Stimulated activated CD4-positive, alpha-beta T cell treated with anti-CD3 and anti-CD28 coated beads, Interleukin-15, amount 100 ng/mL, for 1 hour (primary cell): Measurements from ENCODE around the gene FMNL2.
"Not testable (repeated sequence)": the region's sequence is repeated elsewhere in the genome, so short reads cannot be mapped to it uniquely, and the experiment has no call there.

Experiments used
- DNase-seq, 2 donors: peaks; one replicate each; pipeline ENCODE4 v3.0.0-alpha.2; 2020; ENCODE audit warnings: low read depth in 1 of 2, low spot score in 1 of 2

The FMNL2 gene

GRCh38 chr2:152335016-152335725 is at the start of gene FMNL2:
Gene FMNL2, plus strand, starts transcription at chr2:152335174.
- DNase-seq: peak in 1 of 2 donors; percentile 25

- DNase-seq: no peak
Measured at GRCh38 chr2:152292991-152293390, 42.0 kb upstream of the FMNL2 start.

- DNase-seq: no peak
Measured at GRCh38 chr2:152297715-152298114, 37.3 kb upstream of the FMNL2 start.

- no peak for DNase-seq
Measured at GRCh38 chr2:152298754-152299153, 36.2 kb upstream of the FMNL2 start.

GRCh38 chr2:152301131-152301530 is 33.8 kb upstream of the FMNL2 start:
- DNase-seq: no peak

GRCh38 chr2:152303951-152304350 is 31.0 kb upstream of the FMNL2 start:
- DNase-seq: no peak

GRCh38 chr2:152304836-152305235 is 30.1 kb upstream of the FMNL2 start:
- DNase-seq: no peak

GRCh38 chr2:152307863-152308262 is 27.1 kb upstream of the FMNL2 start:
- DNase-seq: no peak

- no peak for DNase-seq
Measured at GRCh38 chr2:152309352-152310214, 25.4 kb upstream of the FMNL2 start.

GRCh38 chr2:152319822-152320570 is 15.0 kb upstream of the FMNL2 start:
- no peak for DNase-seq

GRCh38 chr2:152320814-152321213 is 14.2 kb upstream of the FMNL2 start:
- DNase-seq: no peak

- DNase-seq: no peak
Measured at GRCh38 chr2:152322222-152322621, 12.8 kb upstream of the FMNL2 start.

- DNase-seq: not testable (repeated sequence)
Measured at GRCh38 chr2:152325126-152325525, 9.8 kb upstream of the FMNL2 start.

- no peak for DNase-seq
Measured at GRCh38 chr2:152326710-152327109, 8.3 kb upstream of the FMNL2 start.

GRCh38 chr2:152328013-152328412 is 7.0 kb upstream of the FMNL2 start:
- DNase-seq: no peak

- DNase-seq: no peak
Measured at GRCh38 chr2:152330235-152330866, 4.6 kb upstream of the FMNL2 start.

- DNase-seq: no peak
Measured at GRCh38 chr2:152334701-152335015, 316 bp upstream of the FMNL2 start.

- no peak for DNase-seq
Measured at GRCh38 chr2:152335726-152336118, 748 bp downstream of the FMNL2 start.

GRCh38 chr2:152336119-152336853 is 1.3 kb downstream of the FMNL2 start:
- DNase-seq: no peak

- DNase-seq: no peak
Measured at GRCh38 chr2:152336854-152337510, 2.0 kb downstream of the FMNL2 start.
